Measurements from ENCODE around the gene CLCNKA. TPM values are rescaled to one million over a fixed set of nuclear protein-coding genes. Genes with fewer than 3 reads are reported as not detected.

The CLCNKA gene
- polyA plus RNA-seq, 1 donor (not counting 4 experiments of a cell fraction or from before 2014, with no cell fraction given): not detected

DNA sequence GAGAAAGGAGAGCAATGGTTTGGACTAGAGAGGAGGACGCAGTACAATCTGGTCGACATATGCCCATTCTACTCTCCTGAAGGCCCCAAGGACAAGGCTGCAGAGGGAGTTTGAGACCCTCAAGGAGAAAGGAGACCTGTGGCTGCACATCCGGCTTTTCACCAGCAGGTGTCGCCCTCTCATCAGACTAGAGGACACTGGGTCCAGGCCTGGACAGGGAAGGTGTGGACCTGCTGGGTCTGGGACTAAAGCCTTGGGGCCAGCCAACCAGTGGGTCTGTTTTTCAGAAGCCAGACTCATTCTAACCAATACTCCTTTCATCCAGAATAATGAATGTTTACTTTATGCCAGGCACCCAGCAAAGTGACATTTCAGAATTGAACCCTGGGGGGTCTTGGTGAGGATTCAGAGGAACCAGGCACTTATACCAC is 12.8 kb upstream of the CLCNKA start:
- H3K4me2 ChIP-seq (ENCODE audit: control insufficient read depth, extremely low read depth, insufficient read depth, low read depth, low read length): no peak overlapping the region
- H3K4me1 ChIP-seq (ENCODE audit: control insufficient read depth, extremely low read depth, insufficient read depth, low read length): peaks cover 17% of the 10 kb centered on the region
- no peak overlapping the region for H3K9ac ChIP-seq (ENCODE audit: control insufficient read depth, extremely low read depth, insufficient read depth, low read length)
- peak; percentile 46 for FAIRE-seq
- H3K27me3 ChIP-seq (ENCODE audit: control insufficient read depth, extremely low read depth, insufficient read depth, low read length): no peaks in the 10 kb centered on the region
- H3K36me3 ChIP-seq (ENCODE audit: control insufficient read depth in 2 of 2, extremely low read depth in 1 of 2, insufficient read depth in 2 of 2, low read length in 2 of 2): no peaks in the 10 kb centered on the region
- no peaks in the 10 kb centered on the region for H3K9me3 ChIP-seq (ENCODE audit: control insufficient read depth, low read depth, low read length)
- H3K4me3 ChIP-seq (ENCODE audit: control insufficient read depth in 2 of 3, extremely low read depth in 1 of 3, insufficient read depth in 2 of 3, low read depth in 1 of 3, low read length in 3 of 3): no peak overlapping the region
- no peaks in the 10 kb centered on the region for H3K79me2 ChIP-seq (ENCODE audit: control insufficient read depth, insufficient read depth, low read length)
- TF ChIP-seq EZH2 (IDR thresholded peaks at IDR 0.05; ENCODE audit: low read length): no peak
- TF ChIP-seq, protein P1, sequence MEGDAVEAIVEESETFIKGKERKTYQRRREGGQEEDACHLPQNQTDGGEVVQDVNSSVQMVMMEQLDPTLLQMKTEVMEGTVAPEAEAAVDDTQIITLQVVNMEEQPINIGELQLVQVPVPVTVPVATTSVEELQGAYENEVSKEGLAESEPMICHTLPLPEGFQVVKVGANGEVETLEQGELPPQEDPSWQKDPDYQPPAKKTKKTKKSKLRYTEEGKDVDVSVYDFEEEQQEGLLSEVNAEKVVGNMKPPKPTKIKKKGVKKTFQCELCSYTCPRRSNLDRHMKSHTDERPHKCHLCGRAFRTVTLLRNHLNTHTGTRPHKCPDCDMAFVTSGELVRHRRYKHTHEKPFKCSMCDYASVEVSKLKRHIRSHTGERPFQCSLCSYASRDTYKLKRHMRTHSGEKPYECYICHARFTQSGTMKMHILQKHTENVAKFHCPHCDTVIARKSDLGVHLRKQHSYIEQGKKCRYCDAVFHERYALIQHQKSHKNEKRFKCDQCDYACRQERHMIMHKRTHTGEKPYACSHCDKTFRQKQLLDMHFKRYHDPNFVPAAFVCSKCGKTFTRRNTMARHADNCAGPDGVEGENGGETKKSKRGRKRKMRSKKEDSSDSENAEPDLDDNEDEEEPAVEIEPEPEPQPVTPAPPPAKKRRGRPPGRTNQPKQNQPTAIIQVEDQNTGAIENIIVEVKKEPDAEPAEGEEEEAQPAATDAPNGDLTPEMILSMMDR (optimal IDR thresholded peaks at IDR 0.05 in 1 of 3, IDR thresholded peaks at IDR 0.05 in 1 of 3, conservative IDR thresholded peaks at IDR 0.05 in 1 of 3; ENCODE audit: extremely low read depth in 1 of 3, insufficient read depth in 2 of 3, low read length in 3 of 3): peak; percentile 95 to 99 (median 95)
- H4K20me1 ChIP-seq (ENCODE audit: control insufficient read depth, extremely low read depth, insufficient read depth, low read length): no peaks in the 10 kb centered on the region
- no peak for DNase-seq (ENCODE audit: low read depth, low spot score)
- peak overlapping the region; percentile 10 for H2AFZ ChIP-seq (ENCODE audit: control insufficient read depth, low read length)
- dilution Hi-C loops (cut with MboI; ENCODE audit: extremely low pct_ligation_motif_present, low sequenced_read_pairs): no loop called here
- H3K9me1 ChIP-seq (ENCODE audit: control insufficient read depth, extremely low read depth, insufficient read depth, low read length): no peaks in the 10 kb centered on the region
- H3K27ac ChIP-seq (ENCODE audit: control insufficient read depth, insufficient read depth, low read length): no peak overlapping the region

DNA sequence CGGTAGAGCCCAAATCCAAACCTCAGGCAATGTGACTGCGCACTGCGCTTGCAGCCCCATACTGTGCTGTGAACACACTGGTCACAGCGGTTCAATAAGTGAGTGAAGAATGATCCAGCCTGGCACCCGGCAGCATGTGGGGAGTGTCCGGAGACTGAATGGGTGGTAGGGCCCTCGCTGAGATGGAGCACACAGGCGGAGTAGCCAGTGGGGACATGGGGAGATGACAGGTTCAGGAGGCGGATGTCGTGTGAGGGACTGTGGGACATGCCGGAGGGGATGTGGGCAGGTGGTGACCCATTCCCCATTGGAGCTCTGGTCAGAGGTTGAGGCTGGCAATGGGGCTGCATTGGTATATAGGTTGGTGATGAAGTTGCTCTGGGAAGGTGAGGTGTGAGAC is 12.2 kb upstream of the CLCNKA start:
- FAIRE-seq: no peak
- no peaks in the 10 kb centered on the region for H3K27me3 ChIP-seq (ENCODE audit: control insufficient read depth, extremely low read depth, insufficient read depth, low read length)

More for the DNA sequence above, 12.2 kb upstream of the CLCNKA start:
- Histone ChIP-seq H3K27ac (ENCODE audit: control insufficient read depth, insufficient read depth, low read length) (no peak overlapping the region), H3K4me2 (ENCODE audit: control insufficient read depth, extremely low read depth, insufficient read depth, low read depth, low read length) (no peak overlapping the region), H3K9me3 (ENCODE audit: control insufficient read depth, low read depth, low read length) (no peaks in the 10 kb centered on the region), H3K79me2 (ENCODE audit: control insufficient read depth, insufficient read depth, low read length) (no peaks in the 10 kb centered on the region), H2AFZ (ENCODE audit: control insufficient read depth, low read length) (no peak overlapping the region), H3K36me3 (ENCODE audit: control insufficient read depth in 2 of 2, extremely low read depth in 1 of 2, insufficient read depth in 2 of 2, low read length in 2 of 2) (no peaks in the 10 kb centered on the region), H3K9me1 (ENCODE audit: control insufficient read depth, extremely low read depth, insufficient read depth, low read length) (no peaks in the 10 kb centered on the region), H3K4me1 (ENCODE audit: control insufficient read depth, extremely low read depth, insufficient read depth, low read length) (peaks cover 17% of the 10 kb centered on the region), H4K20me1 (ENCODE audit: control insufficient read depth, extremely low read depth, insufficient read depth, low read length) (no peaks in the 10 kb centered on the region), H3K4me3 (ENCODE audit: control insufficient read depth in 2 of 3, extremely low read depth in 1 of 3, insufficient read depth in 2 of 3, low read depth in 1 of 3, low read length in 3 of 3) (no peak overlapping the region), H3K9ac (ENCODE audit: control insufficient read depth, extremely low read depth, insufficient read depth, low read length) (no peak overlapping the region)
- no peak for TF ChIP-seq EZH2 (IDR thresholded peaks at IDR 0.05; ENCODE audit: low read length)
- TF ChIP-seq, protein P1 (optimal IDR thresholded peaks at IDR 0.05 in 1 of 3, IDR thresholded peaks at IDR 0.05 in 1 of 3, conservative IDR thresholded peaks at IDR 0.05 in 1 of 3; ENCODE audit: extremely low read depth in 1 of 3, insufficient read depth in 2 of 3, low read length in 3 of 3): no peak
- no peak for DNase-seq (ENCODE audit: low read depth, low spot score)
- dilution Hi-C loops (cut with MboI; ENCODE audit: extremely low pct_ligation_motif_present, low sequenced_read_pairs): no loop called here
